GM12878 (cell line): ENCODE data around the gene CFAP70. TPM values are rescaled to one million over a fixed set of nuclear protein-coding genes. Genes with fewer than 3 reads are reported as not detected.

ENCODE experiments used
- ATAC-seq: fragments of 200-7000 bp; cut with Tn5 transposase; 3 replicates; pipeline ENCODE4 v1.9.1; 2020; ENCODE audit warnings: mild to moderate bottlenecking, moderate library complexity
- BruUV-seq: library from RNA; stranded (reverse); fragments of 400-500 nt; replicated peaks from 2 replicates; lab custom pipeline; 2021; lab: Mats Ljungman, UMichigan
- CTCF ChIA-PET: fragments of 300-600 bp; sonication (Branson Sonifier 250); formaldehyde crosslinking; extraction: SDS; loops from one replicate; lab custom pipeline; 2021; ENCODE audit warnings: inconsistent platforms; lab: Yijun Ruan, JAX
- POLR2A ChIA-PET: fragments of 350-600 bp; formaldehyde crosslinking; extraction: SDS; loops from one replicate; lab custom pipeline; 2021; ENCODE audit warnings: inconsistent platforms; lab: Charles Lee
- RAD21 ChIA-PET: fragments of 300-600 bp; sonication (Branson Sonifier 250); formaldehyde crosslinking; loops from one replicate; lab custom pipeline; 2023; ENCODE audit warnings: antibody characterized with exemption; ENCODE audit not compliant: unreplicated experiment; lab: Charles Lee
- SMC1A ChIA-PET: fragments of 300-600 bp; sonication (Branson Sonifier 250); formaldehyde crosslinking; loops from one replicate; lab custom pipeline; 2023; ENCODE audit not compliant: unreplicated experiment, uncharacterized antibody; lab: Charles Lee
- DNase-seq: peaks from one replicate; pipeline ENCODE4 v3.0.0-alpha.2; 2011; ENCODE audit warnings: low read depth, low spot score
- FAIRE-seq: peaks from 3 replicates; lab custom pipeline; 2011; peaks lifted over from hg19 to GRCh38; lab: Jason Lieb, UNC
- H2AFZ ChIP-seq: 2 replicates; pipeline ENCODE4 v1.6.0; 2011; ENCODE audit warnings: low read depth, low read length, control low read depth; ENCODE audit not compliant: control insufficient read depth
- H3K27ac ChIP-seq: 2 replicates; pipeline ENCODE4 v1.5.1; 2011; ENCODE audit warnings: control low read depth; ENCODE audit not compliant: control insufficient read depth, insufficient read depth
- H3K27me3 ChIP-seq, 2 experiments: replicated peaks in 1 of 2; 2 replicates each; pipeline versions ENCODE4 v1.6.0 to v1.6.1; 2011; ENCODE audit warnings: low read length in 1 of 2; ENCODE audit not compliant: control insufficient read depth in 2 of 2, insufficient read depth in 2 of 2
- H3K36me3 ChIP-seq, 2 experiments: 2 replicates each; pipeline ENCODE4 v1.5.1; 2011; ENCODE audit warnings: low read length in 1 of 2; ENCODE audit not compliant: control insufficient read depth in 2 of 2, insufficient read depth in 2 of 2
- H3K4me1 ChIP-seq: 2 replicates; pipeline ENCODE4 v1.6.1; 2011; ENCODE audit warnings: mild to moderate bottlenecking, low read length, moderate library complexity, mixed read lengths; ENCODE audit not compliant: control insufficient read depth, insufficient read depth
- H3K4me2 ChIP-seq: 2 replicates; pipeline ENCODE4 v1.6.0; 2011; ENCODE audit warnings: control low read depth; ENCODE audit not compliant: control insufficient read depth, insufficient read depth
- H3K4me3 ChIP-seq: fragments of 200-600 bp; sonication (generic); 2 replicates; pipeline ENCODE4 v1.5.1; 2016
- H3K79me2 ChIP-seq: 2 replicates; pipeline ENCODE4 v1.6.0; 2011; ENCODE audit warnings: low read length; ENCODE audit not compliant: control insufficient read depth, insufficient read depth
- H3K9ac ChIP-seq: 2 replicates; pipeline ENCODE4 v1.8.0; 2011; ENCODE audit warnings: low read length, control low read depth, mixed read lengths; ENCODE audit not compliant: control insufficient read depth, insufficient read depth
- H3K9me3 ChIP-seq: replicated peaks from 3 replicates; pipeline ENCODE4 v1.5.1; 2011; ENCODE audit warnings: mild to moderate bottlenecking, low read length; ENCODE audit not compliant: control insufficient read depth, insufficient read depth
- H4K20me1 ChIP-seq: 2 replicates; pipeline ENCODE4 v1.6.0; 2011; ENCODE audit not compliant: control insufficient read depth, insufficient read depth
- ATF2 ChIP-seq: IDR thresholded peaks from 2 replicates; pipeline ENCODE4 v1.6.1; 2012; ENCODE audit warnings: low read length, inconsistent platforms
- BCL11A ChIP-seq: IDR thresholded peaks from 2 replicates; pipeline ENCODE4 v1.6.1; 2011; ENCODE audit warnings: low read depth, low read length
- IRF5 ChIP-seq: fragments of 450-650 bp; IDR thresholded peaks from 2 replicates; pipeline ENCODE4 v1.6.1; 2017; ENCODE audit warnings: borderline replicate concordance
- REST ChIP-seq: IDR thresholded peaks from 2 replicates; pipeline ENCODE4 v1.6.1; 2012; ENCODE audit warnings: mild to moderate bottlenecking, low read depth, low read length
- USF2 ChIP-seq: IDR thresholded peaks from 2 replicates; pipeline ENCODE4 v1.6.1; 2011; ENCODE audit warnings: low read depth, low read length, improper control_type of control experiment, borderline replicate concordance
- WGBS: methylation state at CpG from one replicate; pipeline ENCODE4 v1.1.6; 2016; ENCODE audit warnings: low lambda C conversion rate; ENCODE audit not compliant: insufficient replicate concordance, insufficient coverage; ENCODE audit errors: missing lambda C conversion rate; 5-methylcytosine and 5-hydroxymethylcytosine counted together
- in situ Hi-C: fragments of 300-500 bp; cut with MboI; formaldehyde crosslinking; loops from 9 replicates; pipeline ENCODE4 v1.14.3; 2018; ENCODE audit warnings: mixed read lengths
- intact Hi-C: fragments of 100-400 bp; cut with micrococcal nuclease; formaldehyde crosslinking; loops from one replicate; pipeline ENCODE4 v1.14.2; 2022; ENCODE audit not compliant: unreplicated experiment
- polyA plus RNA-seq, 11 experiments: library from polyadenylated mRNA; depleted of rRNA in 4 of 11; unstranded in 6 of 11; stranded (reverse) in 5 of 11; fragments of >200 nt; fragmentation: Nextera tagmentation in 4 of 11; fragmentation: Illumina TruSeq in 1 of 11; extraction: Ambion mirVana in 4 of 11; extraction: Trizol in 1 of 11; gene quantifications; 1 replicate in 1 of 11; 2 replicates in 10 of 11; pipeline versions ENCODE4 v1.2.1 to v1.2.3, GENCODE V29; 2011 to 2016; ENCODE audit warnings: inconsistent platforms in 2 of 11, missing spikeins in 2 of 11, low read depth in 1 of 11
- total RNA-seq, 4 experiments: library from RNA; depleted of rRNA in 3 of 4; stranded (reverse); fragments of >200 nt in 3 of 4; fragmentation: Illumina TruSeq in 1 of 4; extraction: Trizol in 1 of 4; gene quantifications; 2 replicates each; pipeline versions ENCODE4 v1.2.1 to v1.2.3, GENCODE V29; 2013 to 2021

Gene CFAP70
- total and polyA plus RNA-seq, 10 of the 15 experiments (the other 5 are each of a cell fraction or from before 2014, with no cell fraction given), result 0.21 to 1.1 (median 0.42) TPM

- H3K4me3 ChIP-seq, result no peak overlapping the region
- ChIA-PET RAD21 (no interaction called here), CTCF (no interaction called here), POLR2A (interaction anchor here (0.5 to 1.3 kb wide), 3 partner anchors 11 to 313 kb away, joined by 3 to 5 read pairs (median 4); no protein-coding TSS in a partner anchor), SMC1A (interaction anchor here (0.9 to 1.3 kb wide), 4 partner anchors 11 to 356 kb away, joined by 3 read pairs; partner anchors contain the start of gene CFAP70)
- peaks cover 0 to 10% of the 10 kb centered on the region in 2 experiments; a peak in 1 of 4 replicates for H3K36me3 ChIP-seq
- H3K27me3 ChIP-seq, result no peaks in the 10 kb centered on the region
- no peak for ATAC-seq
- H2AFZ ChIP-seq, result no peak overlapping the region
- no peaks in the 10 kb centered on the region for H3K9me3 ChIP-seq
- BruUV-seq, result no TSS peak
- 100% methylated on average over 1 of the region's 1 CpG for WGBS
- intact Hi-C loops, result no loop called here
- H3K79me2 ChIP-seq, result peaks cover 93% of the 10 kb centered on the region
- no peaks in the 10 kb centered on the region for H4K20me1 ChIP-seq
- no peak overlapping the region for H3K27ac ChIP-seq
- no peak for DNase-seq
- no peaks in the 10 kb centered on the region for H3K4me1 ChIP-seq
- H3K4me2 ChIP-seq, result no peak overlapping the region
- no peak overlapping the region for H3K9ac ChIP-seq
- FAIRE-seq, result no peak
- TF ChIP-seq REST (peak; percentile 63; the same call in 1 of the 2 replicates), ATF2 (no peak), USF2 (no peak), IRF5 (no peak), BCL11A (no peak)
- in situ Hi-C loops, result no loop called here
Observed at GRCh38 chr10:73407495-73407894, 48.8 kb upstream of the CFAP70 start.
